Skeletal muscle satellite cell (primary cell): ENCODE data around the gene IMMP2L.

ENCODE experiments used
- H3K27me3 ChIP-seq: 2 replicates; pipeline ENCODE4 v1.7.0; 2013; ENCODE audit warnings: low read length; ENCODE audit not compliant: control insufficient read depth, insufficient read depth
- H3K36me3 ChIP-seq: 2 replicates; pipeline ENCODE4 v1.7.0; 2013; ENCODE audit warnings: mild to moderate bottlenecking, control low read depth, low read length; ENCODE audit not compliant: insufficient read depth
- H3K4me1 ChIP-seq: 2 replicates; pipeline ENCODE4 v1.7.0; 2013; ENCODE audit warnings: low read length; ENCODE audit not compliant: control insufficient read depth, insufficient read depth
- H3K4me2 ChIP-seq: 2 replicates; pipeline ENCODE4 v1.7.0; 2013; ENCODE audit warnings: mild to moderate bottlenecking, low read length
- H3K4me3 ChIP-seq: 2 replicates; pipeline ENCODE4 v1.7.0; 2013; ENCODE audit warnings: low read length
- H3K9ac ChIP-seq: 2 replicates; pipeline ENCODE4 v1.7.0; 2013; ENCODE audit warnings: mild to moderate bottlenecking, low read depth, low read length, moderate library complexity
- H3K9me3 ChIP-seq: replicated peaks from 2 replicates; pipeline ENCODE4 v1.7.0; 2013; ENCODE audit warnings: mild to moderate bottlenecking, control low read depth, low read length

Gene IMMP2L

DNA sequence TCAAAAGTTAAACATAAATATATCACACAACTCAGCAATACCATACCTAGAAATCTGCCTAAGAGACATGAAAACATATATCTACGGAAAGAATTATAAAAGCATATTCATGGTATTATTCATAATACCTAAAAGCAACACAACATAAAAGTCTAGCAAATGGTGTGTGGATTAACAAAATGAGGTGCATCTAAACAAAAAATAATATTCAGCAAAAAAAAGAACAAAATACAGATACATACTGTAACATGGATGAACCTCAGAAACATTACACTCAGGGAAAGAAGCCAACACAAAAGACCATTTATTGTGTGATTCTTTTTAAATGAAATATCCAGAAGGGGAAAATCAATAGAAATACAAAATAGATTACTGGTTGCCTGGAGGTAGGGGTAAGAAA is 155.0 kb downstream of the IMMP2L start:
- Histone ChIP-seq H3K36me3 (no peaks in the 10 kb centered on the region), H3K9ac (no peak overlapping the region), H3K4me3 (no peak overlapping the region), H3K27me3 (no peaks in the 10 kb centered on the region), H3K9me3 (no peaks in the 10 kb centered on the region), H3K4me1 (no peaks in the 10 kb centered on the region), H3K4me2 (no peak overlapping the region)

DNA sequence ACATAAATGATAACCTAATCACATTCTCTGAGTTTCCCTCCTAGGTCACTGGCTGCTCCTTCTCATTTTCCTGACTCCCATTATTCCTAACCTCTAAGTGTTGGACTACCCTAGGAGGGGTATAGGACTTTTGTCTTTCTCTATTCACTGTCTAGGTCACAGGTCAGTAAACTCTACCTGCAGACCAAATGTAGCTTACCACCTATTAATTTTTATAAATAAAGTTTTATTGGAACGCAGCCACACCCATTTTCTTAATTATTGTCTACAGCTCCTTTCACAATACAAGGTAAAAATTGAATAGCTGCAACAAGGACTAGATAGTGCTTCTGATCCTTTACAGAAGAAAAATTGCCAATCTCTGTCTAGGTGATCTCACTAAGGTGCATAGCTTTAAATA is 156.7 kb downstream of the IMMP2L start:
- Histone ChIP-seq H3K9me3 (no peaks in the 10 kb centered on the region), H3K4me1 (no peaks in the 10 kb centered on the region), H3K4me2 (no peak overlapping the region), H3K36me3 (no peaks in the 10 kb centered on the region), H3K9ac (no peak overlapping the region), H3K4me3 (no peak overlapping the region), H3K27me3 (no peaks in the 10 kb centered on the region)

DNA sequence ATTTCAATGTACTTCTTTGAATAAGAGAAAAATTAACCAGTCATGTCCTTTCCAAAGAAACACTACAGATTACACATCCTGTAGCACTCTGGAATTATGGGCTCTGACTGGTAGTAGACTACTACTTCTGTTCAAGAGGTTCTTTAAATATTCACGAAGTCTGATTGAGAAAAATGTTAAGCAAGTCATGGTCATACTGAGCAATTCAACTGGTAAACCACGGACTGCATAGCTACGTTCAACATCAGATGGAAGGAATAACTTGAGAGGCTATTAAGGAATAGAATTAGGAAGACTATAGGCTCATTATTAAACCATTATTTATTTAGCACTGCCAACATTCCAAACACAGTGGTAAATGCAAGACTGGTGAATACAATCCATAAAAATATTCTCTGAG is 160.8 kb downstream of the IMMP2L start:
- Histone ChIP-seq H3K4me1 (no peaks in the 10 kb centered on the region), H3K9me3 (no peaks in the 10 kb centered on the region), H3K4me3 (no peak overlapping the region), H3K36me3 (no peaks in the 10 kb centered on the region), H3K9ac (no peak overlapping the region), H3K4me2 (no peak overlapping the region), H3K27me3 (no peaks in the 10 kb centered on the region)

DNA sequence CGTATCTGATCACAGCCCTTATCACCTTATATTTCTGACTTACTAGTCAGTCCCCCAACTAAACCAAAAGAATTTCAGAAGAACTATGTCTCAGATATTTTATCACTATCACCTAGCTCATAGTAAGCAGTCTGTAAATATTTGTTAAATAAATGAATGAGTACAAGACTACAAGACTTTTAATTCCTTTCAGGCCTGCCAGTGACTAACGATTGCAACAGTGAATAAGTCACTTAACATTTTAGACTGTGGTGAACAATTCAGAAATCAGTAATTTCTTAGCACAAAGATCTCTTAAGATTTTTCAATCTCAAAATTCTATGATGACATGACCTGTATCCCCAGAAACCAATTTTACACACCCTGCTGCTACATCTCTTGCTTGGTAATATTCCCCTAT is 162.2 kb downstream of the IMMP2L start:
- H3K4me1 ChIP-seq = no peaks in the 10 kb centered on the region
- no peaks in the 10 kb centered on the region for H3K9me3 ChIP-seq
- H3K27me3 ChIP-seq = no peaks in the 10 kb centered on the region
- no peak overlapping the region for H3K9ac ChIP-seq
- no peak overlapping the region for H3K4me3 ChIP-seq
- H3K36me3 ChIP-seq = no peaks in the 10 kb centered on the region
- H3K4me2 ChIP-seq = no peak overlapping the region

DNA sequence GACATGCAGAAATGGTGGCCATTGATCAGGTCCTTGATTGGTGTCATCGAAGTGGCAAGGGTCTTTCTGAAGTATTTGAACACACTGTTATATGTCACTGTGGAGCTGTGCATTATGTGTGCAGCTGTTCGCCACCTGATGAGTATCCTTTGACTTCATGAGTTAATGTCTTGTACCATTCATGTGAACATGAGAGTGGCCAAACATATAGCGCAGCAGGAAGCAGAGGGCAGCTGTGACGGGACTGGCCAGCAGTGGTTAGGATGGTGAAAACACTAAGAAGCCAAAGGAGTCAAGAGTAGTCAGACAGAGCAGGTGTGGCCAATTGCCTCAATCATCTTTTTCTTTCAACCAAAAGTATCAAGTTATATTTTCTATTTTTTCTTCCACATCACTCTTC is 167.4 kb downstream of the IMMP2L start:
- H3K27me3 ChIP-seq = no peaks in the 10 kb centered on the region
- H3K9me3 ChIP-seq = no peaks in the 10 kb centered on the region
- H3K4me2 ChIP-seq = no peak overlapping the region
- H3K9ac ChIP-seq = no peak overlapping the region
- no peaks in the 10 kb centered on the region for H3K4me1 ChIP-seq
- H3K4me3 ChIP-seq = no peak overlapping the region
- no peaks in the 10 kb centered on the region for H3K36me3 ChIP-seq

DNA sequence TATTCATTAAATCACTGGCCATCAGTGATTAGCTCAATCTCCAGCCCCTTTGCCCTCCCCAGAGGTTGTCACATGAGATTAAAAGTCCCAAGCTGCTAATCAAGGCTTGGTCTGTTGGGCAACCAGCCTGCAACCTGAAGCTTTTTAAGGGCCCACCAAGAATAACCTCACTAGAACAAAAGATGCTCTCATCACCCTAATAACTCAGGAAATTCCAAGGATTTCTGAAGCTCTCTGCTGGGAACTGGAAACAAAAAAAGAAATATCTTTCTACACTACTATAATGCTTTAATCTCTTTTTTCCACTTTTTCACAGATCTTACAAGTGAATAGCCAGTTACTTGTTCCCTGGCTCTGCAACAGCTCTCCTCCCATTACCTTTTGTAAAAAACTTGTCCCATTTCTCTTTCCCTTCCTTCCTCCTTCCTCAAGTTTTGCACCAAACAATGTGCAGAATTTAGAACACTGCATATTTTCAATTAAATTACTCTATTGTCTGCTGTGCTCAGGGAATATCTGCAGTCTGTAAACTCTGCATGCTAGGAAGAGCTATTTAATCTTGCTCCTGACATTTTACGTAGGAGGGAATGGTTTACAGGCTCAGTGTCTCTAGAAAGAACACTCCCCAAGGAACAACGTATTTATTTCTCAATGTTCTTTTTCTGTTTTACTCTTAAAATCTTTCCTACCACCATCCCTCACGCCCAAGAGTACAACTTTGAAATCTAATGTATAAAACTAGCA is 169.1 kb downstream of the IMMP2L start:
- no peak overlapping the region for H3K4me3 ChIP-seq
- H3K36me3 ChIP-seq = no peaks in the 10 kb centered on the region
- no peak overlapping the region for H3K9ac ChIP-seq
- H3K27me3 ChIP-seq = no peaks in the 10 kb centered on the region
- H3K9me3 ChIP-seq = no peaks in the 10 kb centered on the region
- H3K4me2 ChIP-seq = no peak overlapping the region
- no peaks in the 10 kb centered on the region for H3K4me1 ChIP-seq

DNA sequence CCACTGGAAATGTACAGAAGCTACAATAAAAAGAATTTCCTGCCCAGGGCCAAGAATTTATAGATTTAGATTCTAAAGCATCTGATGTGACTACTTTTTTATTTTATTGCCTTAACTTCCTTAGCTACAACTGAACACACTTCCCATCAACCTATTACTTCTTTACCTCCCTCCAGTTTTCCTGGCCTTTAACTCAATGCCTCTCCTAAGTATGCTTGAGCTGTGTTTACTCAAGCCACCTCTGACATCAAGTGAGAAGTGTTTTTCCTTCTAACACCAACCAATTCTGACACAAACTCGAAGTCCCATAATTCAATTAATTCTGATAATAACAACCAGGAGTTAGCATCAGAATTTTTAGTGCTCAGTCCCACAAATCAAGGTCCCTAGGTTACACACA is 170.0 kb downstream of the IMMP2L start:
- Histone ChIP-seq H3K27me3 (no peaks in the 10 kb centered on the region), H3K9me3 (no peaks in the 10 kb centered on the region), H3K4me3 (no peak overlapping the region), H3K9ac (no peak overlapping the region), H3K4me1 (no peaks in the 10 kb centered on the region), H3K4me2 (no peak overlapping the region), H3K36me3 (no peaks in the 10 kb centered on the region)

DNA sequence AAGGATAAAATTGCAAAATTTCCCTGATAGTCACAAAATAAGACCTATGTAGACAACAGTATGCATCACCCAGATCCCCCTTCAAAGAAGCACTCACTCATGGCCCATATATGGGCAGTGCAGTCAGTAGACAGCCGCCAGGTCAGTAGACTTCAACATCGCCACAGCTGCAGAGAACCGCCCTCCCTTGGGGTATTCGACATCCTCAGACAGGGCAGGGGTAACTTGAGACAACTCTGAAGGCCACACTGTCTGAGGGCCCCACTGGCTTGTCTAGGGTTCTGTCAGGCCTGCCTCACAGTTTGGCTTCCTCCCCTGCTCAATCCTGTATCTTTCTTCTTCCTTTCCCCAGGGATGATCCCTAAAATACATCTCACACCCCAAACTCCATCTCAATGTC is 172.3 kb downstream of the IMMP2L start:
- Histone ChIP-seq H3K4me2 (no peak overlapping the region), H3K36me3 (no peaks in the 10 kb centered on the region), H3K4me1 (peaks cover 3% of the 10 kb centered on the region), H3K9ac (no peak overlapping the region), H3K4me3 (no peak overlapping the region), H3K9me3 (no peaks in the 10 kb centered on the region), H3K27me3 (no peaks in the 10 kb centered on the region)

DNA sequence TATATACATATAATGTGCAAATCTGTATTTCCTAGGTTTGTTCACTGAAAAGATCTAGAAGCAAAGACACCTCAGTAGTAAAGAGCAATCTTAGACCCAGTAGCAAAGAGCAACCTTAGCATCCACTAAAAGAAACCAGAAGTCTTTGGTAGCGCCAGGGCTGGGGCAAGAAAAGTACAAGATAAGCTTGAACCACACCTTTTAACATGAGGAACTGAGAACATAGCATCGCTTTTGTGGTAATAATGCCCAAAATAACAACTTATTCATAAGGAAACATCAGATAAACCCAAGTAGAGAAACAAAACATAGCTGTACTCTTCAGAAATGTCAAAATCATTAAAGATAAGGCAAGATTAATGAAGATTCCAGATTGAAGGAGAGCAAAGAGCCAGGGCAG is 173.4 kb downstream of the IMMP2L start:
- Histone ChIP-seq H3K4me1 (peaks cover 11% of the 10 kb centered on the region), H3K27me3 (no peaks in the 10 kb centered on the region), H3K9ac (no peak overlapping the region), H3K9me3 (no peaks in the 10 kb centered on the region), H3K4me2 (no peak overlapping the region), H3K36me3 (no peaks in the 10 kb centered on the region), H3K4me3 (no peak overlapping the region)

DNA sequence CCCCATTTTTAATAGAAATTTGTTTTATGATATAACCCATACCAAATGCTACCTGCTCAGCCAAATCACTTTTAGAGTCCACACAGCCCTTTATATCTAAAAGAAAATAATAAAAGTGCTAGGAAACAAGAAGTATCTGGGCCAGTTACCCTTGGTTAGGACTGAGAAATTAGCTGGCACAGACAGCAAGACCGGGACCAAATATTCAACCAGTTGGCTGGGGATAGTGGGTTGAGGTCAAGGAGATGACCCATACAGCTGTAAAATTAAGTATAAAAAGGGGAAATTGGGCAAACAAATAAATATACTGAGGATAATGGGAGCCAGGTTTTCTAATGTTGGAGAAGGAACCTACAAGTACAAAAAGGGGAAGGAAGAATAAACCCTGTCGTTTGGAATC is 174.3 kb downstream of the IMMP2L start:
- H3K36me3 ChIP-seq = no peaks in the 10 kb centered on the region
- no peak overlapping the region for H3K4me3 ChIP-seq
- H3K4me1 ChIP-seq = peaks cover 11% of the 10 kb centered on the region
- no peaks in the 10 kb centered on the region for H3K9me3 ChIP-seq
- H3K27me3 ChIP-seq = no peaks in the 10 kb centered on the region
- H3K9ac ChIP-seq = no peak overlapping the region
- H3K4me2 ChIP-seq = no peak overlapping the region

DNA sequence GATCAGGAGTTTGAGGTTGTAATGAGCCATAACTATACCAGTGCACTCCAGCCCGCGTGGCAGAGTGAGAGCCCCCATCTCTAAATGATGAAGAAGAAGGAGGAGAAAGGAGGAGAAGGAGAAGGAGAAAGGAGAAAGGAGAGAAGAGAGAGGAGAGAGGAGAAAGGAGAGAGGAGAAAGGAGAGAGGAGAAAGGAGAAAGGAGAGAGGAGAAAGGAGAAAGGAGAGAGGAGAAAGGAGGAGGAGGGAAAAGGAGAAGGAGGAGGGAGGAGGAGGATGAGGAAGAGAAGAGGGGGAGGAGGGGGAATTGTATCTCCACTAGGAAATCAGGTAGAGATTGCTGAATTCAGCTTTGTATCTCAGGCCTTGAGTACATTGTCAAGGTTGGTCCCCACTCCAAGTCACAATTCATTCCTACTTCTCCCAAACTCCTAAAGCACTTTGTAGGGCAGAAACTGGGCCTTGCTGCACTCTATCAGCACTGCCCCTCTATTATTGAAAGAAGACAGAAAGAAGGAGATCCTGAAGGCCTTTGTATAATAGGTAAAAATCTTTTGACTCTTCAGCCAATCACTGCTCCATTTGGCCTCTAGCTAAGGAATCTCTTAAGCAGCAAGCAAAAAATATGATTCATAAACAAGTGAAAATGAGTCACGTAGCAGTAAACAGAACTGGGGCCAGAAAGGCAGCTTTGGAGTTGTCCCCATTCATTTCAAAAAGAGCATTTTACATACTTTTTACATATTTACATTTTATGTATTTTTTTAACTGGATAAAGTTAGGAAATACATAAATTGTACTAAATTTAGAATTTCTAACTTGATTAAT is 178.0 kb downstream of the IMMP2L start:
- Histone ChIP-seq H3K27me3 (no peaks in the 10 kb centered on the region), H3K4me2 (no peak overlapping the region), H3K4me3 (peak overlapping the region; percentile 16), H3K9ac (no peak overlapping the region), H3K36me3 (no peaks in the 10 kb centered on the region), H3K4me1 (peaks cover 11% of the 10 kb centered on the region), H3K9me3 (no peaks in the 10 kb centered on the region)

DNA sequence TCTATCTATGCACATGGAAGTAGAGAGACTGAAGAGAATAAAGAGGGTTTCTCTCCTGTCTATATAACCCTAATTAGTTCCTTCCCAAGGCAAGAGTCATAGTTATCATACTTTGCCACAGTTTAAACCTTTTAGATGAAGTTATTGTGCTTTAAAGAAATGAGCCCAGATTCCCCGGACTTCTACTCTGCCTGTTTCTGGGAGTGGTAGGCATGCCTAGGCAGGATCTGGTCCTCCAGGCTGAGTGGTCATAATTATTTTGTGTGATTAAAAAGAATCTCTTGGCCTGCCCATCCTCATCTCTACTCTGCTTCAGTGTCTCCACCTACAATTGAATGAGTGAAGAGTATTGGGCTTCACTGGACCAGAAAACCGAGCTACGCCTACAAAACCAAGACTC is 179.2 kb downstream of the IMMP2L start:
- H3K4me2 ChIP-seq = no peak overlapping the region
- no peak overlapping the region for H3K9ac ChIP-seq
- H3K27me3 ChIP-seq = no peaks in the 10 kb centered on the region
- H3K4me3 ChIP-seq = no peak overlapping the region
- no peaks in the 10 kb centered on the region for H3K9me3 ChIP-seq
- no peaks in the 10 kb centered on the region for H3K36me3 ChIP-seq
- peaks cover 11% of the 10 kb centered on the region for H3K4me1 ChIP-seq
